ENCODE results near the gene NAIF1.
"Not testable (repeated sequence)": the region's sequence is repeated elsewhere in the genome, so short reads cannot be mapped to it uniquely, and the experiment has no call there.

The NAIF1 gene

DNA sequence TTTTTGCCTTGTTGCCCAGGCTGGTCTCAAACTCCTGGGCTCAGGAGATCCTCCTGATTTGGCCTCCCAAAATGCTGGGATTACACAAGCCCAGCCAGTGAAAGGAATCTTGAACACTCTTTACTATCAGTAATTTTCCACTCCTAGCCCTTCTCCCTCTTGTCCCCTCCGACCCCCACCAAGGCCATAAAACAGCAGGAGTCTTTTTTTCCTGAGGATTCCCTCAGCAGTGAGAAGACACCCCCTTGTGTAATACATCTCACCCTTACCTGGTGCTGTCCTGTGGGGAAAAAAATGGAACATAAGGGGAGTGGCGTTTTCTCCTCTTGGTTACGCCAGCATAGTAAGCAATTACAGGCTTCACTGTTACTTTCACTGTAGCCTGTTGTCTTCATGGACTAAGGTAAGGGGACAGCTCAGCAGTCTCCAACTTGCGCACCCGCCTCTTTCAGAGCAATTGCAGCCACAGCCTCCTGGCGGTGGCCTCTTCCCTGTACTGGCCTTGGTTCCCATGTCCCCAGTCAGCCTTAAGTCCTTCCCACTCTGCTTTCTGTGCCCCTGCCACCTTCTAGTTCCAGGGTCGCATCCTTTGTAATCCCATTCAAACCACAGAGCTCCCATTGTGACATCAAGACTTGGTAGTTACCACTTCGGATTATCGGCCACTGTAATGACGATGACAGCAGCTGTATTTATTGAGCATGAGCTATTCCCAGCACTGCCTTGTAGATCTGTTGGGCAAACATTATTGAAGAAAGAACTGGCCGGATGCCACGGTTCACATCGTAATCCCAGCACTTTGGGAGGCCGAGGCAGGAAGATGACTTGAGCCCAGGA, 10.0 kb downstream of the NAIF1 start:
- no peak for DNase-seq

DNA sequence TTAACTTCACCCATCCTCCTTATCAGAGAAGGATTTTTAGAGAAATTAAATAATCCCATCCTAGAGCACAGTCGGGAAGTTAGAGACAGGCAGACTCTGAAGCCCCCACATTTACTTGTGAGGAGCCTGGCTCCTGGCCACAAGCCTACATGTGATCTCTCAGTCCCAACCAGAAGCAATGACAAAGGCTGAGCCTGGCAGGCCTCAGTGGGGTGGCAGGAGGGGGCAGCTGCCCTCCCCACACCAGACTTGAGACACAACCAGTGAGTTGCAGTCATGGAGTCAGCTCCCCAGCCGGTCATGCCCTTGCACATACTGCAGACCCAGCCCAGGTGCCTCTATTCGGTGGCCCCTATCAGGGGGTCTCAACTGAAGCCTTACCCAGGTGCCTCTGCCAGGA, 11.0 kb downstream of the NAIF1 start:
- DNase-seq: no peak

DNA sequence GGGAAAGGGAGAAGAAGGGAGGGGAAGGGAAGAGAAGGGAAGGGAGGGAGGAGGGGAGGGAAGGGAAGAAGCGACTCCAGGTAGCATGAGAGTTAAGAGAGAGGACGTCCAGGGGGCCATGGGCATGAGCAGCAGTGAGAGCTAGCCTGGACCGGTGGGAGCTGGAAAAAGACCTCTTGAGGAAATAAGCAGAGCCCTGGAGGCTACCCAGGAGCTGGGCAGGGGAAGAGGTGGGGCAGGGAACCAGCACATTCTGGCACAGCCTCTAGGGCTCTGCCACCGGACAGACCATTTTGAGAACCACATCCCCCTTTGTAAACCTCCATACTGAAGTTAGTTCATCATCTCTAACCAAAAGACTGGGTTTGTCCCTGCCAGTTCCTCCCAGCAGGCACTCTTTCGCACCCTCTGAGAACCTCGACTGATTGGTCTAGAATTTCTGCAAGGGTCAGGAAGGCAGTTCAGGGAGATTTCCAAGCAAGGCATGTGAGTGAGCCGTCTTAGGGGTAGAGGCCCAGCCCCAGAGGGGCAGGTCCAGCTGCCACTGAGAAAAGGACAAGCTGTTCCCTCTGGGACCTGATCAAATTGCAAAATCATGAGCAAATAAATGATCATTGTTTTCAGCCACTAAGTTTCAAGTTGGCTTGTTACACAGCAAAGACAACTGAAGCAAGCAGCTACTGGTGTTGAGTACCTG, 11.6 kb downstream of the NAIF1 start:
- no peak for DNase-seq

DNA sequence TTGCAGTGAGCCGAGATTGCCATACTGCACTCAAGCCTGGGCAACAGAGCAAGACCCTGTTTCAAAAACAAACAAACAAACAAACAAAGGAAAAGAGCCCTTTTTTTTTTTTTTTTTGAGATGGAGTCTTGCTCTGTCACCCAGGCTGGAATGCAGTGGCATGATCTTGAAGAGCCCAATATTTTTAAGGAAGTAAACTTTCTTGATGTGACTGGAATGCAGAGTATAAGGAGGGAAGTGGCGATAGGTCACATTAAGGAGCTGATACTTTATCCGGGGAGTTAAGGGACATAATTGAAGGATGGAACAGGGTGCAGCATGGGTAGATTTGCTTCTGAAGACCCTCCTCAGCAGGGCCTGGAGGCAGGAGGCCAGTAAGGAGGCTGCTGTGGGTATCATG, 13.0 kb downstream of the NAIF1 start:
- no peak for DNase-seq

DNA sequence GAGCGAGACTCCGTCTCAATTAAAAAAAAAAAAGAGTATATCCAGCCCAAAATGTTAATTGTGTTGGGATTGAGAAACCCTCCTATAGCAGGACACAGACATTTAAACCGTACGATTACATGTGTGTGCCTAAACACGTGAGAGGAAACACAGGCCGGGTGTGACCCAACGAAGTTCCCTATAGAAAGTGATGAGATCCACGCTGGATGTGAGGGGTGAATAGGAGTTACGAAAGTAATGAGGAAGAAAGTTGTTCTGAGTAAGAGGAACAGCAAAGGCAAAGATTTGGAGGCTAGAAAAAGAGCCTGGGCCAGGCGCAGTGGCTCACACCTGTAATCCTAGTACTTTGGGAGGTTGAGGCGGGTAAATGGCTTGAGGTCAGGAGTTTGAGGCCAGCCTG, 13.6 kb downstream of the NAIF1 start:
- no peak for DNase-seq

DNA sequence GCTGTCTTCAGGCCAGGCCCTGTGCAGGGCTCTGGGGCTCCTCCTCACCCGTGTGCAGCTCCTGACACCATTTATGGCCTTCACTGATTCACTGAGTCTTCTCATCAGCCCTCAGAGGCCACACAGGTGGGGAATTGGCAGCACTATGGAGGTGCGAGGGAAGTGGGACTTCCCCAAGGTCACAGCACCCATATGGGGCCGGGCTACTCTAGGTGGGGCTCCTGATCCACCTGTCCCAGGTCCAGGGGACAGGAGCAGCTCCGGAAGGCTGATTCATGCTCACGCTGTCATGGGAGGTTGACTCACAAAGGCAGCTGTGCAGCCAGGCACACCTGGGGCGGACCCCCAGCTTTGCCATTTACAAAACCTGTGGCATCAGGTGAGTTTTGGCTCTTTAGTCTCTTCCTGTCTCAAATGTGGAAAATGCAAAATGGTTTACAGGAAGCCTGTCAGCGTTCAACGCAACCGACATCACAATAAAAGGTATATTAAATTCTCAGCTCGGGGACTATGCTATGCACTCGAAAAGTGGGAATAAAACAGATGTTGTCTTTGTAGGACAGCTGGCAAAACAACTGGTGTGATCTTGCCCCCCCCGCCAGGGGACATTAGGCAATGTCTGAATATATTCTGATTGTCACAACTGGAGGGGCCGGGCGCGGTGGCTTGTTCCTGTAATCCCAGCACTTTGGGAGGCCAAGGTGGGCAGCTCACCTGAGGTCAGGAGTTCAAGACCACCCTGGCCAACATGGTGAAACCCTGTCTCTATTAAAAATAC, 15.0 kb downstream of the NAIF1 start:
- DNase-seq: no peak

DNA sequence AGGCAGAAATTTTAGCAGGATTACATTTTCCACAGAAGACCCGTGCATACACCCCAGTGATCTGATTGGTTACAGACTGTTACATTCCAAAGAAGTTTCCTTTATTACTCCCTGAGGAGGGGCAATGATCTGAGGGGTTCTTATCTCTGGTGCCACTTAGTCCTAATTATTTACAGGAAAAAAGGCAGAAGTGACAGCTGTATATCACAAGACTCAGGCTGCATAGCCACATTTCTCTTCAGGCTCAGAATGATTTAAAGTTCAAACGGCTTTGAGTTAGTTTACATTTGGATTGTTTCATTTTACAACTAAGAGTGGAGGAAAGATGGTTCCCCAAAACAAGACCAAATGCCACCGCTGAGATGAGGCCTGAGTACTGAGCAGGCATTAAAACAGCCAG, 17.3 kb downstream of the NAIF1 start:
- no peak for DNase-seq

DNA sequence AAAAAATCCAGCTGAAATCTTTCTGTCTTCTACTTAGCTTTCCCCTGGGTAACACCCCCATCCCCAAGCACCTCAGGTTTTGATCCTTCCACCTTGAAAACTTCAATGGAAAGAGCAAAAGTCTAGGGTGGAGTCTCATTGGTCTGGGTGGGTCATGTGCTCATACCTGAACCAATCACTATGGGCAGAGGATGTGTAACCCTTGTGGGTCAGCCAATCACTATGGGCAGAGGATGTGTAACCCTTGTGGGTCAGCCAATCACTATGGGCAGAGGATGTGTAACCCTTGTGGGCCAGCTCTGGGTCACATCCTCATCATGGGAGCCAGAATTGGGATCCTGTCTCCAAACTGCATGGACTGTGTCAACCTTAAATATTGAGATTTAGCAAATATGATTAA, 18.5 kb downstream of the NAIF1 start:
- no peak for DNase-seq

DNA sequence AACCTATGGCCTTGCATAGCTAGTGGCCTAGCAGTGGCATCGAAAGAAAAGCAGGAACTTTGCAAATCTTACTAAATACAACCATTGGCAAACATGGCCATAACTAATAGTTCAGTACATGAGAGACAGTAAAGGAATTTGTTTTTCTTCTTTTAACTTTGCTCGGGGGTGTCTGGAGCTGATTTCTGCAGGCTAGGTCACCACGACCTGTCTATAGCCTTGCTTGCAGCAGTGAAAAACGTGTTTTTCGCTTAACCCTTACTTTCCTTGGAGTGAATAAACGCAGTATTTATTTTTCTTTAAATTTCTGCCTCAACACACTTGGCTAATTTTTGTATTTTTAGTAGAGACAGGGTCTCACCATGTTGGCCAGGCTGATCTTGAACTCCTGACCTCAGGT, 19.9 kb downstream of the NAIF1 start:
- no peak for DNase-seq

DNA sequence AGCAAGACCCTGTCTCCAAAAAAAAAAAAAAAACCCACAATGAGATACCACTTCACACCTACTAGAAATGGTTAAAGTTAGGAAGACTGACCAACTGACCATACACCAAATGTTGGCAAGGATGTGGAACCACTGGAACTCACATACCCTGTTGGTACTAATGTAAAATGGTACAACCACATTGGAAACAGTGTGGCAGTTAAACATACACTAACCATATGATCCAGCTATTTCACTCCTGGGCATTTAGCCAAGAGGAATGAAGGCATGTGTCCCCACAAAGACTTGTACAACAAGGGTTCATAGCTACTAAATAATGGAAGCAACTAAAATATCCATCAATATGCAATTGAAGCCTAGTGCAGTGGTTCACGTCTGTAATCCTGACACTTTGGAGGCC, 21.3 kb downstream of the NAIF1 start:
- no peak for DNase-seq

DNA sequence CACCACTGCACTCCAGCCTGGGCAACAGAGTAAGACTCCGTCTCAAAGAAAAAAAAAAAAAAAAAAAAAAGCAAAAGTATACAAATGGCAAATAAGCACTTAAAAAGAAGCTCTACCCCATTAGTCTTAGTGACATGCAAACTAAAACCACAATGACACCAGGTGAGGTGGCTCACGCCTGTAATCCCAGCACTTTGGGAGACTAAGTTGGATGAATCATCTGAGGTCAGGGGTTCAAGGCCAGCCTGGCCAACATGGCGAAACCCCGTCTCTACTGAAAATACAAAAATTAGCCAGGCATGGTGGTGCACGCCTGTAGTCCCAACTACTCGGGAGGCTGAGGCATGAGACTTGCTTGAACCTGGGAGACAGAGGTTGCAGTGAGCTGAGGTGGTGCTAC, 21.7 kb downstream of the NAIF1 start:
- DNase-seq: not testable (repeated sequence)

DNA sequence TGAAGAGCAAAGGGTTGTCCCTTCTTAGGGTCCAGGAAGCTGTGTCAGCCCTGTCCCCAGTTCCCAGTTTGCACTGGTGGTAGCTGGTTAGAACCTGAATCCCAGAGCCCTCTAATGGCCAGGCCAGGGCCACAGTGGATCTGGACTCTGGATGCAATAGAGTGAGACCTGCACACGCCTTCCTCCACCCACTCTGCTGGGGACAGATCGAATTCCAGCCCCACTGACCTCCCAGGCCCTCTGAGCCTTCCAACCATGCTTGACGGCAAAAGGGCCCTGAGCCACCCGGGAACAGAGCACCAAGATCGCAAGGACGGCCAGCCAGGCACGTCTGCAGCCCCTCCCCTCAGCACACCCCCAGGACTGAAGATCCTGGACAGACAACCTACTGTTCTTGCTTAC, 23.7 kb downstream of the NAIF1 start:
- DNase-seq: no peak

DNA sequence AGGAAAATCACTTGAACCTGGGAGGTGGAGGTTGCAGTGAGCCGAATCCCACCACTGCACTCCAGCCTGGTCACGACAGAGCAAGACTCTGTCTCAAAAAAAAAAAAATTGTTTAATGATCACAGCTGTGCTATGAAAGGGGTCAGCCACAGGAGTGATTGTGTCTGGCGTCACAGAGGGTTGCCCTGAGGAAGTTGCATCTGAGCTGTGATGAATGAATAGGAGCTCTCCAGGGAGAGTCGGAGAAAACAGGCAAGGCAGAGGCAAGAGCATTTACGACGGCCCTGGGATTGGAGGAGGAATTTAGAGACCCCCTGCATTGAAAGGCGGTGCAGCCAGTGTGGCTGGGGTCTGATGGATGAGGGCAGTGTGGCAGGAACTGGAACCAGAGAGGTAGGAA, 25.1 kb downstream of the NAIF1 start:
- DNase-seq: no peak

DNA sequence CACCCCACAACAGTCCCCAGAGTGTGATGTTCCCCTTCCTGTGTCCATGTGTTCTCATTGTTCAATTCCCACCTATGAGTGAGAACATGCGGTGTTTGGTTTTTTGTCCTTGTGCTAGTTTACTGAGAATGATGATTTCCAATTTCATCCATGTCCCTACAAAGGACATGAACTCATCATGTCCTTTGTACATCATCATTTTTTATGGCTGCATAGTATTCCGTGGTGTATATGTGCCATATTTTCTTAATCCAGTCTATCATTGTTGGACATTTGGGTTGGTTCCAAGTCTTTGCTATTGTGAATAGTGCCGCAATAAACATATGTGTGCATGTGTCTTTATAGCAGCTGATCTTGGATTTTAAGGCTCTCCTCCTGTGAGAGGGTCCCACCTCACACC, 26.3 kb downstream of the NAIF1 start:
- not testable (repeated sequence) for DNase-seq

DNA sequence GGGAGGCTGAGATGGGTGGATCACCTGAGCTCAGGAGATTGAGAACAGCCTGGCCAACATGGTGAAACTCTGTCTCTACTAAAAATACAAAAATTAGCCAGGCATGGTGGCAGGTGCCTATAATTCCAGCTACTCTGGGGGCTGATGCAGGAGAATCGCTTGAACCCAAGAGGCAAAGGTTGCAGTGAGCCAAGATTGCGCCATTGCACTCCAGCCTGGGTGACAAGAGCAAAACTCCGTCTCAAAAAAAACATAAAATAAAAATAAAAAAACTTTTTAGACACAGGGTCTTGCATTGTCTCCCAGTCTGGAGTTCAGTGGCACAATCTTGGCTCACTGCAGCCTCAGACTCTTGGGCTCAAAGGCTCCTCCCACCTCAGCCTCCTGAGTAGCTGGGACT, 30.6 kb downstream of the NAIF1 start:
- DNase-seq: not testable (repeated sequence)

DNA sequence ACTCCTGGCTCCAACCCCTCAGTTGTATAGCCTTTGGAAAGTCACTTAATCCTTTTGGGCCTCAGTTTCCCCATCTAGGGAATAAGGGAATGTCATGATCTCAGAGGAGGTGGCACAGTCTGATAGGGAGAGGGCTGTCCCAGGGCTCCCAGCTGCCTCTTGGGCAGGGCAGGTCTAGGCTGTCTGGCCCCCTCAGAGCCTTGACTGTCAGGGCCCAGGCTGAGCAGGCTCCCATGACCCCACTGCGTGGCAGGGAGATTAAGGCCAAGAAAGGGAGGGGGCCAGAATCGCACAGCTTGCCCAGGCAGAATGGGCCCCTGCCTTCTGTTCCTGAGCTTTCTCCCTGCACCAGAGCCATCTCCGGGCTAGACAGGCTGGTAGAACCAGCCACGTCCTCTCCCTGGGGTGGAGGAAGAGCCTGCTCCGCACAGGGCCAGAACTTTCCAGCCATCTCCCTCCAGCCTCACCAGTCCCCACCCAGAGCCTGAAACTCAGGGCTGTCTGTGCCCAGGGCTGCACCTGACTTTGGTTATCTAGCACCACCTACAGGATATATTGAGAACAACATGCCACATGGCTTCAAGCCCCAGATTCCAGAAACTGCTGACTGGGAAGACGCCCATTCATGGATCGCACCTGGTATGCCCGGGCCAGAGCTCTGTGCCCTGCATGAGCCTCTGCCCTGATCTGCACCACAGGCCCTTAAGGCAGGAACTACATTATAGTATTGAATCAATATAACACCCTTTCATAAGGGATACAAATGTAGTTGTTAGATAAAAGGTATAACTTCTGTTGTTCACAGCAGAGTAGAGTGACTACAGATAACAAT, 32.1 kb downstream of the NAIF1 start:
- DNase-seq: peak; percentile 71

DNA sequence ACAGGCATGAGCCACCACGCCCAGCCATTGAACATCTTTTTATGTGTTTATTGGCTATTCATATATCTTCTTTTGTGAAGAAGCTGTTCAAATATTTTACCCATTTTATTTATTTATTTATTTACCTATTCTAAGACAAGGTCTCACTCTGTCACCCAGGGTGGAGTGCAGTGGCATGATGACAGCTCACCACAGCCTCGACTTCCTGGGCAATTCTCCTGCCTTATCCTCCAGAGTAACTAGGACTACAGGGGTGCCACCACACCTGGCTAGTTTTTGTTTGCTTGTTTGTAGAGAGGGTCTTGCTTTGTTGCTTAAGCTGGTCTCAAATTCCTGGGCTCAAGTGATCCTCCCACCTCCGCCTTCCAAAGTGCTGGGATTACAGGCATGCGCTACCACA, 33.5 kb downstream of the NAIF1 start:
- DNase-seq: no peak

DNA sequence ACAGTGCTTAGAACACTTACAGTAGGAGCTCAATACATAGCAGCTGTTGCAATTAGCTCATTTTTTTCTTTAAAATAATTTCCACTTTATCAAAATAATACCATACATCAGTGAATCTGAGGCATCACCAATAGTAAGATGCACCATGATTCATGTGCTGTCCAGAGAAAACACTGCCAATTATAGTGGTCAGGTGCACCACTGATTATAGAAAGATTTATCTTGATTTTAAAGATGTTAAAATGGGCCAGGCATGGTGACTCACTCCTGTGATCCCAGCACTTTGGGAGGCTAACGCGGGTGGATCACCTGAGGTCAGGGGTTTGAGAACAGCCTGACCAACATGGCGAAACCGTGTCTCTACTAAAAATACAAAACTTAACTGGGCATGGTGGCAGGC, 39.4 kb downstream of the NAIF1 start:
- DNase-seq: no peak

DNA sequence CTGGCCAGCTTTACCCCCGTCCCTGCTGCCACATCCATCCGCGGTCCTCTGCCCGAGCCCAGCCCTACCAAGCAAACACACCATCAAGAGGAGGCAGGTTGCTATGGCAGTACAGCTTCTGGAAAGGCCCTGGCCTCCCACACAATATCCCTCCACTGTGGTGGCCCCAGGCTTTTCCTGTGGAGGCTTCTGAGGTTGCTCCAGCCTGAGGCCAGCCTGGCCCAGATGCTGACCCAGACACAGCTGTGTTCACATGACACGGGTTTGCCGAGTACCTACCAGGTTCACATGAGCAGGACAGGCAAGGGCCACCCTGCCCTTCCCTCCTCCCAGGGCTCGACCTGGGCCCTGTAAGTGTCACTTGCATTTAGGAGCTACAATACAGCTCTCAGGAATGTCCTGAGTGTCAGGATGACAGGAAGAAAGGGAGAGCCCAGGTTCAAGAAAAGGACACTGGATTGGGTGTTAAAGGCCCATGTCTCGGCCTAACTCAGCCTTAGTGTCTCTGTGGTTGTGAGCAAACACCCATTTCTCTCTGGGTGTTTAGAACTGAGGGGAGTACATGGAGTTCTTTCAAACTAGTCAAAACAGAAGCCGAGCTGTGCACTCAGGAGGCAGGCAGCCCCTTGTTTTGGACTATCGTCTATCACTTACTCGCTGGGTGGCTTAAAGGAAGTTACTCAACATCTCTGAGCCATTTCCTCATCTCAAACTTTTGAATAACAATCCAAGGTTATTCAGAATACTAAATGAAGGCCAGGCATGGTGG, 40.2 kb downstream of the NAIF1 start:
- no peak for DNase-seq

DNA sequence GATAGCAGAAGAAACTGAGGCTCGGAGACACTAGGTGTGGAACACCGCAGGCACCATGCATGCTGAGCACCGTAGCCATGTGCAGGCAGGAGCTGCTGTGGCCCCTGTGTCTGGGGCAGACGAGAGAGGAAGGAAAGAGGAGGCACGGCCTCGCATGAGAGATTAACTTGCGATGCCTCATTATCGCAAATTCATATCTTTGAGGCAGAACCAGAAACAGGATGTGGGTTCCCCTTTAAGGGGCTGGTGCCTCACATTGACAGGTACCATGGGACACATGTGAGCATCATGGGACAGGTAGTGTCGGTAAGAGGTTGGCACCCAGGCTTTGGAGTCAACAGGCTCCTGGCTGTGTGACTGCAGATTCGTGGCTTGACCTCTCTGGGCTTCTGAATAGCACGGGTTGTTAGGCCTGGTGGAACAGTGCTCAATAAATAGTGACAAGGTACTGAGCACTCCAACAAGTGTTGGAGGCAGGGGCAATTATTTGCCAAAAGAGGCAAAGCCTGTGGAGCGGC, 40.8 kb downstream of the NAIF1 start:
- DNase-seq: peak; percentile 16

DNA sequence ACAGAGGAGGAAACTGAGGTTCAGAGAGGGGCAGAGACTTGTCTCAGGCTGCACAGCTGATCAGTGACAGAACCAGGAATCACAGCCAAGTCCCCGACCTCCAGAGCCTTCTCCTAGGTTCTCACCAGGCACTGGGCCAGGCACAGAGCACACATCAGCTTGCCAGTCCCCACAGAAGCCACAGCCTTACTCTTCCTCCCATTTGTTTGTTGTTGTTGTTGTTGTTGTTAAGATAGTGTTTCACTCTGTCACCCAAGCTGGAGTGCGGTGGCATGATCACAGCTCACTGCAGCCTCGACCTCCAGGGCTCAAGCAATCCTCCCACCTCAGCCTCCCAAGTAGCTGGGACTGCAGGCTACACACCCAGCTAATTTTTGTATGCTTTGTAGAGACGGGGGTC, 41.4 kb downstream of the NAIF1 start:
- no peak for DNase-seq

DNA sequence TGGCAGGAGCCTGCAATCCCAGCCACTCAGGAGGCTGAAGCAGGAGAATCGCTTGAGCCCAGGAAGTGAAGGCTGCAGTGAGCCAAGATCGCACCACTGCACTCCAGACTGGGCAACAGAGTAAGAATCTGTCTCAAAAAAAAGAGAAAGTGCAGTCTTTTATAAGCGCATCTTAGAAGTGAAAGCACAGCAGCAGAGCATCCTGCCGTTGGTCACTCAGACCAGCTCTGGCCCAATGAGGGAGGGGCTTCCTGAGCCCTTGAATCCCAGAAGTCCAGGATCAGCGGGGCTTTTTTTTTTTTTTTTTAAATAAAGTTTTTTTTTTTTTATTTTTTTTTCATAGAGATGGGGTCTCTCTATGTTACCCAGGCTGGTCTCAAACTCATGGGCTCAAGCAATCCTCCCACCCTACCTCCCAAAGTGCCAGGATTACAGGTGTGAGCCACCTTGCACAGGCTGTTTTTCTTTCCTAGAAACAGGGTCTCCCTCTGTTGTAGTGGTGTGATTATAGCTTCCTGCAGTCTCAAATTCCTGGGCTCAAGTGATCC, 42.3 kb downstream of the NAIF1 start:
- DNase-seq: no peak
